Hepatocyte (in vitro differentiated cells): ENCODE data around the gene SHQ1. TPM values are rescaled to one million over a fixed set of nuclear protein-coding genes. Genes with fewer than 3 reads are reported as not detected.

Source experiments
- DNase-seq: peaks from one replicate; pipeline ENCODE4 v3.0.0-alpha.2; 2016; ENCODE audit warnings: low spot score
- H2AFZ ChIP-seq: fragments of 200-600 bp; sonication (generic); 2 replicates; pipeline ENCODE4 v1.6.0; 2016; ENCODE audit warnings: antibody characterized with exemption, mild to moderate bottlenecking
- H3K27ac ChIP-seq: fragments of 200-600 bp; sonication (generic); 2 replicates; pipeline ENCODE4 v1.5.1; 2016; ENCODE audit warnings: mild to moderate bottlenecking
- H3K27me3 ChIP-seq: fragments of 200-600 bp; sonication (generic); 2 replicates; pipeline ENCODE4 v1.6.1; 2016
- H3K36me3 ChIP-seq: fragments of 200-600 bp; sonication (generic); replicated peaks from 2 replicates; pipeline ENCODE4 v1.5.1; 2016; ENCODE audit warnings: low read depth; ENCODE audit not compliant: insufficient read depth
- H3K4me1 ChIP-seq: fragments of 200-600 bp; sonication (generic); 2 replicates; pipeline ENCODE4 v1.5.1; 2016; ENCODE audit warnings: mild to moderate bottlenecking, moderate library complexity; ENCODE audit not compliant: insufficient read depth
- H3K4me2 ChIP-seq: fragments of 200-600 bp; sonication (generic); 2 replicates; pipeline ENCODE4 v1.6.0; 2016
- H3K4me3 ChIP-seq: fragments of 200-600 bp; sonication (generic); 2 replicates; pipeline ENCODE4 v1.5.1; 2016; ENCODE audit warnings: mild to moderate bottlenecking
- H3K79me2 ChIP-seq: fragments of 200-600 bp; sonication (generic); 2 replicates; pipeline ENCODE4 v1.6.0; 2017; ENCODE audit warnings: mild to moderate bottlenecking
- H3K9me2 ChIP-seq: fragments of 200-600 bp; sonication (generic); replicated peaks from 2 replicates; pipeline ENCODE4 v1.6.0; 2017; ENCODE audit warnings: mild to moderate bottlenecking; ENCODE audit not compliant: insufficient read depth
- H3K9me3 ChIP-seq: fragments of 200-600 bp; sonication (generic); 2 replicates; pipeline ENCODE4 v1.5.1; 2016; ENCODE audit warnings: low read depth, mild to moderate bottlenecking
- H4K20me1 ChIP-seq: fragments of 200-600 bp; sonication (generic); 2 replicates; pipeline ENCODE4 v1.6.0; 2016; ENCODE audit warnings: mild to moderate bottlenecking; ENCODE audit not compliant: insufficient read depth, poor library complexity, severe bottlenecking
- CTCF ChIP-seq: fragments of 200-600 bp; sonication (generic); IDR thresholded peaks from 2 replicates; pipeline ENCODE4 v1.5.1; 2016; ENCODE audit warnings: antibody characterized with exemption, mild to moderate bottlenecking; ENCODE audit not compliant: poor library complexity
- EZH2 ChIP-seq: fragments of 200-600 bp; sonication (generic); IDR thresholded peaks from 2 replicates; pipeline ENCODE4 v1.6.1; 2016; ENCODE audit warnings: antibody characterized with exemption, mild to moderate bottlenecking, borderline replicate concordance
- EZH2phosphoT487 ChIP-seq: fragments of 200-600 bp; sonication (generic); IDR thresholded peaks from one replicate; pipeline ENCODE4 v1.6.1; 2018; ENCODE audit warnings: antibody characterized with exemption, mild to moderate bottlenecking, low read depth, moderate library complexity; ENCODE audit not compliant: unreplicated experiment, severe bottlenecking
- WGBS: methylation state at CpG from one replicate; pipeline ENCODE4 v1.1.6; 2016; ENCODE audit warnings: low lambda C conversion rate; ENCODE audit errors: missing lambda C conversion rate; 5-methylcytosine and 5-hydroxymethylcytosine counted together
- polyA plus RNA-seq: library from polyadenylated mRNA; unstranded; fragments of >200 nt; fragmentation: Nextera tagmentation; extraction: Ambion mirVana; gene quantifications from 2 replicates; pipeline ENCODE4 v1.2.1, GENCODE V29; 2016
- total RNA-seq: library from RNA; depleted of rRNA; stranded (reverse); fragments of >200 nt; gene quantifications from 2 replicates; pipeline ENCODE4 v1.2.3, GENCODE V29; 2014

Gene SHQ1
- total and polyA plus RNA-seq, 2 experiments from 2014 or later = 11.1 to 16.8 TPM

DNA sequence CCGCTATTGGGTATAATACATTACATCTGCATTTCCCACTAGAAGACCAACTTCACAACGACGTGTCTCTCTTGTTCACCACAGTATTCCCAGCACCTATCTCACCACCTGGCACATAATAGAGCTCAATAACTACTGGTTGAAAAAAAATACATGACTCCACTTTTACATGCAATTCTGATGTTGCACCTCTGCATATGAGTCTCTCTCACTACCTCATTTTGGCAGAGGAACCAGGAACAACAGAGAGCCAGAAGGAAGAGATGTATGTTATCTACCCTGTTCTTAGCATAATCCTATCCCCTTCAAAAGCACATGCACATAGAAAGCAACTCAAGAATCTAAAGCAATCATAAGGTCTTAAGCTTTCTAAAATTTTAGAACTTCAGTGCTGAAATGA lies 61.6 kb downstream of the SHQ1 start:
- TF ChIP-seq CTCF = no peak
- no peak for TF ChIP-seq EZH2
- TF ChIP-seq EZH2phosphoT487 = no peak

DNA sequence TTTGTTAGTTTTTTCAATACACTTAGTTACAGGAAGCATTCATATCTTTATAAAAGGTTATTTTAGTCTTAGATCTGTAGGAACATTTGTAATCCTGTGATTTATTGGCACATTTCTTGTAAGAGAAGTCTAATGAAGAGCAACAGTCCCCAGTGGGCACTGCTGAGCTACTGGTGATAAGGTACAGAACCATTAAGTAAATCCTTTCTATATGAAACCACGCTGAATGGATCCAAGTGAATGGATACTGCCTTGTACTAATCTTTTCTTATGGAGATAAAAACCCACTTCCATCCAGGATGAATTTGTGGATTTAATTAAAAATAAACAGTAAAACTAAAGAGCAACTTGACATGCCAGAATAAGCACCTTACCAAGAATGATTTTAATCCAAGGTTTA lies 64.0 kb downstream of the SHQ1 start:
- TF ChIP-seq EZH2 (no peak), CTCF (no peak), EZH2phosphoT487 (no peak)
- Histone ChIP-seq H3K4me3 (no peak overlapping the region), H3K36me3 (no peaks in the 10 kb centered on the region), H3K9me2 (no peaks in the 10 kb centered on the region), H4K20me1 (no peaks in the 10 kb centered on the region), H3K79me2 (no peaks in the 10 kb centered on the region), H3K4me1 (no peaks in the 10 kb centered on the region), H3K27me3 (no peaks in the 10 kb centered on the region), H3K27ac (no peak overlapping the region), H3K9me3 (no peaks in the 10 kb centered on the region), H3K4me2 (no peak overlapping the region), H2AFZ (no peak overlapping the region)
- WGBS = 50% methylated on average over 1 of the region's 1 CpG
- DNase-seq = no peak

More for the DNA sequence above, 61.6 kb downstream of the SHQ1 start:
- no peaks in the 10 kb centered on the region for H3K27me3 ChIP-seq
- no peaks in the 10 kb centered on the region for H3K4me1 ChIP-seq
- no peaks in the 10 kb centered on the region for H3K79me2 ChIP-seq
- H3K27ac ChIP-seq = no peak overlapping the region
- no peak overlapping the region for H3K4me3 ChIP-seq
- no peak overlapping the region for H2AFZ ChIP-seq
- no peak for DNase-seq
- H3K9me2 ChIP-seq = no peaks in the 10 kb centered on the region
- H3K36me3 ChIP-seq = no peaks in the 10 kb centered on the region
- H3K9me3 ChIP-seq = no peaks in the 10 kb centered on the region
- 96% methylated on average over 3 of the region's 3 CpGs for WGBS
- no peaks in the 10 kb centered on the region for H4K20me1 ChIP-seq
- H3K4me2 ChIP-seq = no peak overlapping the region

DNA sequence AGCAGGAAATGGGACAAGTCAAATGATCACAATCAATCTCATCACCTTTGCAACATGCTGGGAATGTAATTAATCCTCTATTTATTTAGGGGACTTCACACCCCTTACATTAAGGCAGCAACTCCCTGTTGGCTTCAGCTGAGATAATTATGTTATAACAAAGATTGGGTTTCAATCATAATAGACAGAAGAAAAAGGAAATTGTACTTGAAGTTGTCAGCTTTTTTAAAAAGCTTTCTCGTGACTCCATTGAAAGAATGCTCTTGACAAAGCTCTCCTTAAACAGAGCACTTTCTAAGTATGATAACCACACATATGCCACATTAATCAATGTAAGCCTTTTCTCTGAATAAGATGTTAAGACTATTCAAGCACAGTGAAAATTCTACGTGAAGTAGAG lies 65.7 kb downstream of the SHQ1 start:
- H3K9me3 ChIP-seq = no peaks in the 10 kb centered on the region
- DNase-seq = no peak
- no peak overlapping the region for H3K4me2 ChIP-seq
- H3K27ac ChIP-seq = no peak overlapping the region
- no peaks in the 10 kb centered on the region for H3K4me1 ChIP-seq
- H2AFZ ChIP-seq = no peak overlapping the region
- TF ChIP-seq CTCF = no peak
- TF ChIP-seq EZH2 = no peak
- TF ChIP-seq EZH2phosphoT487 = no peak
- H3K79me2 ChIP-seq = no peaks in the 10 kb centered on the region
- H3K36me3 ChIP-seq = no peaks in the 10 kb centered on the region
- 80% methylated on average over 2 of the region's 2 CpGs for WGBS
- H4K20me1 ChIP-seq = no peaks in the 10 kb centered on the region
- H3K27me3 ChIP-seq = no peaks in the 10 kb centered on the region
- no peaks in the 10 kb centered on the region for H3K9me2 ChIP-seq
- no peak overlapping the region for H3K4me3 ChIP-seq
